GM06990 (cell line): ENCODE results near the gene CAPN11.

Experiments used
- DNase-seq: peaks from one replicate; pipeline ENCODE4 v3.0.0-alpha.2; 2011; ENCODE audit not compliant: insufficient read length; ENCODE audit errors: extremely low read depth
- H3K27me3 ChIP-seq: replicated peaks from 2 replicates; pipeline ENCODE4 v1.6.0; 2011; ENCODE audit warnings: low read length; ENCODE audit not compliant: control insufficient read depth, insufficient read depth
- H3K36me3 ChIP-seq: 2 replicates; pipeline ENCODE4 v1.5.1; 2011; ENCODE audit warnings: low read length; ENCODE audit not compliant: control insufficient read depth, insufficient read depth
- H3K4me3 ChIP-seq: replicated peaks from 2 replicates; pipeline ENCODE4 v1.5.1; 2011; ENCODE audit warnings: low read depth, mild to moderate bottlenecking, control low read depth, low read length
- TF ChIP-seq, protein P1 (sequence below): IDR thresholded peaks from 2 replicates; pipeline ENCODE4 v1.5.1; 2011; ENCODE audit warnings: low read length, control low read depth, mild to moderate bottlenecking, inconsistent platforms; ENCODE audit not compliant: insufficient read depth, poor library complexity, severe bottlenecking

Gene CAPN11

DNA sequence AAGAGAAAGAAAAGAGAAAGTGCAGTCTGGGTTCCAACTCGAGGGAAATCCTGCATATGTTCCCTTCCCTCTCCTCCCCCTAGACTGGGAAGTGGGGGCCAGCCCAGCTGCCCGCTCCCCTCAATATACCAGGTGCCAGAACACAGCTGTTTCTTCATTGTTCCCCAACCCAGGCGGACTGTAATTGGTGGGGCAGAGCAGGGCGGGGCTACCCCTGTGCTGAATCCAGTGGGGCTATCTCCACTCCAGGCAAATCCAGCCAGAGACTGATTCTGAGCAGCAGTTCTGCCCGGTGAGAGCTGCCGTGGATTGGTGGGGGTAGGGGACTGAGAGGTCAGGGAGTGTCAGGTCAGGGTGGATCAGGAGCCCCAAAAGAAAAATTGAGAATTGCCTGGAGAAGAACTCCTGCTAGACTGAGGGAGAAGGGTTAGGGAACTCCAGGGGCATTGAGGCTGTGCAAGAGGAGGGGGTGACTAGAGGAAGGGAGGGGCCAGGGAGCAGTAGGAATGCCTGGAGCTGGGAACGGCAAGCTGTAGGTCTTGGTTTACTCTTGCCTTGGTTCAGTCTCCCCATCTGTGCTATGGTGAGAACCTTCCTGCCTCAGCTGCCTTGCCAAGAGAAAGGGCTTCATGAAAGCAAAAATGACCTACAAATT, 58.2 kb downstream of the CAPN11 start, which contains the start of gene MYMX:
Gene MYMX (plus strand): TSS at position 250 of the 655 bp plus-strand sequence. CDS start 546 bp downstream, outside the sequence.
- Histone ChIP-seq H3K27me3 (no peaks in the 10 kb centered on the region), H3K36me3 (no peaks in the 10 kb centered on the region), H3K4me3 (no peak within 1 kb of the TSS)
- TF ChIP-seq, protein P1, sequence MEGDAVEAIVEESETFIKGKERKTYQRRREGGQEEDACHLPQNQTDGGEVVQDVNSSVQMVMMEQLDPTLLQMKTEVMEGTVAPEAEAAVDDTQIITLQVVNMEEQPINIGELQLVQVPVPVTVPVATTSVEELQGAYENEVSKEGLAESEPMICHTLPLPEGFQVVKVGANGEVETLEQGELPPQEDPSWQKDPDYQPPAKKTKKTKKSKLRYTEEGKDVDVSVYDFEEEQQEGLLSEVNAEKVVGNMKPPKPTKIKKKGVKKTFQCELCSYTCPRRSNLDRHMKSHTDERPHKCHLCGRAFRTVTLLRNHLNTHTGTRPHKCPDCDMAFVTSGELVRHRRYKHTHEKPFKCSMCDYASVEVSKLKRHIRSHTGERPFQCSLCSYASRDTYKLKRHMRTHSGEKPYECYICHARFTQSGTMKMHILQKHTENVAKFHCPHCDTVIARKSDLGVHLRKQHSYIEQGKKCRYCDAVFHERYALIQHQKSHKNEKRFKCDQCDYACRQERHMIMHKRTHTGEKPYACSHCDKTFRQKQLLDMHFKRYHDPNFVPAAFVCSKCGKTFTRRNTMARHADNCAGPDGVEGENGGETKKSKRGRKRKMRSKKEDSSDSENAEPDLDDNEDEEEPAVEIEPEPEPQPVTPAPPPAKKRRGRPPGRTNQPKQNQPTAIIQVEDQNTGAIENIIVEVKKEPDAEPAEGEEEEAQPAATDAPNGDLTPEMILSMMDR: no peak
- DNase-seq: no peak

DNA sequence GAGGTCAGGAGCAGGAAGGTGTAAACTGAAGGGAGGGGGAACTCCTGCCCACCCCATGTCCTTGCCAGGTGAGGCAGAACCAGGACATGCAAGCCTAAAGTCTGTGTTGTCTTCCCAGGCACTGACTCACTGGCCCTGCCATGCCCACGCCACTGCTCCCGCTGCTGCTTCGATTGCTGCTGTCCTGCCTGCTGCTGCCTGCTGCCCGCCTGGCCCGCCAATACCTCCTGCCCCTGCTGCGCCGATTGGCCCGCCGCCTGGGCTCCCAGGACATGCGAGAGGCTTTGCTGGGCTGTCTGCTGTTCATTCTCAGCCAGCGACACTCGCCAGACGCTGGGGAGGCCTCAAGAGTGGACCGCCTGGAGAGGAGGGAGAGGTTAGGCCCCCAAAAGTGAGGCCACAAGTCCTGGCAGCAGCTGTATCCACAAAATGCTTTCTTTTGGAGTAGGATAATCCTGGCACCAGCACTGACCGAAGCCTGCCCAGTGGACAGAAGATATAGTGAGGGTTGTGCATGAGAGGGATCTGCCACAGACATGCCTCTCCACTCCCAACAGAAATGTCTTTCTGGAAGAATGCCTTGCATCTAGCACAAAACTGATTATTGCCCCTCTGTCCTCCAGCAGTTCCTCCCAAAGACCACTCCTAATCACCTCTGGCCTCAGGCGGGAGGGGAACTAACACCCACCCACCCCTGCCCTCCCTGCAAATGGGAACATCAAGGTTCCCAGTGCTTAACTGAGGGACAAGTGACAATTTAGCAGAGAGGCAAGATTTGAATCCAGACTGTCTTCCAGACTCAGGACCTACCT, 58.9 kb downstream of the CAPN11 start:
- no peak overlapping the region for H3K4me3 ChIP-seq
- no peaks in the 10 kb centered on the region for H3K27me3 ChIP-seq
- H3K36me3 ChIP-seq: no peaks in the 10 kb centered on the region
- no peak for DNase-seq
- TF ChIP-seq, protein P1: no peak

- DNase-seq: peak; percentile 86
- Histone ChIP-seq H3K27me3 (no peaks in the 10 kb centered on the region), H3K4me3 (peak overlapping the region; percentile 70), H3K36me3 (no peaks in the 10 kb centered on the region)
- TF ChIP-seq, protein P1: no peak
Measured at GRCh38 chr6:44219053-44219814, 60.6 kb downstream of the CAPN11 start.

- peak overlapping the region; percentile 70 for H3K4me3 ChIP-seq
- TF ChIP-seq, protein P1: no peak
- DNase-seq: no peak
- H3K36me3 ChIP-seq: no peaks in the 10 kb centered on the region
- no peaks in the 10 kb centered on the region for H3K27me3 ChIP-seq
Measured at GRCh38 chr6:44219815-44220784, 61.5 kb downstream of the CAPN11 start.

- H3K36me3 ChIP-seq: no peaks in the 10 kb centered on the region
- DNase-seq: no peak
- TF ChIP-seq, protein P1: no peak
- no peak overlapping the region for H3K4me3 ChIP-seq
- H3K27me3 ChIP-seq: no peaks in the 10 kb centered on the region
Measured at GRCh38 chr6:44220913-44221290, 62.3 kb downstream of the CAPN11 start.
